Activated CD8-positive, alpha-beta memory T cell treated with anti-CD3 and anti-CD28 coated beads, Interleukin-2, amount 50 U/mL, for 24 hours (primary cell): Measurements from ENCODE around the gene NCOA3.

Experiments
- DNase-seq: peaks from one replicate; pipeline ENCODE4 v3.0.0-alpha.2; 2020; ENCODE audit errors: extremely low read depth

NCOA3 gene

GRCh38 chr20:47705497-47705856 lies 203.8 kb downstream of the NCOA3 start:
- no peak for DNase-seq

- no peak for DNase-seq
Measured at GRCh38 chr20:47706345-47706744, 204.7 kb downstream of the NCOA3 start.
